Keratinocyte (primary cell): ENCODE results near the gene LDLRAD2. TPM values are rescaled to one million over a fixed set of nuclear protein-coding genes. Genes with fewer than 3 reads are reported as not detected.

Experiments used
- DNase-seq: peaks from one replicate; pipeline ENCODE4 v3.0.0-alpha.2; 2011; ENCODE audit warnings: low read depth, missing footprints, low spot score
- FAIRE-seq: peaks from 2 replicates; lab custom pipeline; 2011; peaks lifted over from hg19 to GRCh38; lab: Jason Lieb, UNC
- H2AFZ ChIP-seq: 2 replicates; pipeline ENCODE4 v1.6.0; 2012; ENCODE audit warnings: low read length, control low read depth, inconsistent platforms; ENCODE audit not compliant: control insufficient read depth
- H3K27ac ChIP-seq: 2 replicates; pipeline ENCODE4 v1.5.1; 2011; ENCODE audit warnings: low read length; ENCODE audit not compliant: control insufficient read depth, insufficient read depth
- H3K27me3 ChIP-seq: 3 replicates; pipeline ENCODE4 v1.6.0; 2011; ENCODE audit warnings: low read length; ENCODE audit not compliant: control insufficient read depth, insufficient read depth; ENCODE audit errors: extremely low read depth
- H3K36me3 ChIP-seq, 2 experiments: 2 replicates in 1 of 2; 3 replicates in 1 of 2; pipeline ENCODE4 v1.5.1; 2011; ENCODE audit warnings: low read length in 2 of 2, mild to moderate bottlenecking in 1 of 2; ENCODE audit not compliant: control insufficient read depth in 2 of 2, insufficient read depth in 2 of 2; ENCODE audit errors: extremely low read depth in 1 of 2
- H3K4me1 ChIP-seq: 3 replicates; pipeline ENCODE4 v1.5.1; 2011; ENCODE audit warnings: low read length; ENCODE audit not compliant: control insufficient read depth, insufficient read depth; ENCODE audit errors: extremely low read depth
- H3K4me2 ChIP-seq: 3 replicates; pipeline ENCODE4 v1.6.0; 2011; ENCODE audit warnings: low read depth, low read length; ENCODE audit not compliant: control insufficient read depth, insufficient read depth; ENCODE audit errors: extremely low read depth
- H3K4me3 ChIP-seq, 3 experiments: fragments of 200-600 bp in 1 of 3; sonication (generic) in 1 of 3; 2 replicates in 2 of 3; 3 replicates in 1 of 3; pipeline ENCODE4 v1.5.1; 2011 to 2016; ENCODE audit warnings: low read length in 3 of 3, mild to moderate bottlenecking in 3 of 3, control low read depth in 2 of 3, inconsistent platforms in 1 of 3, low read depth in 1 of 3, mixed read lengths in 1 of 3, mixed run types in 1 of 3, moderate library complexity in 1 of 3; ENCODE audit not compliant: control insufficient read depth in 2 of 3, insufficient read depth in 2 of 3; ENCODE audit errors: extremely low read depth in 1 of 3
- H3K79me2 ChIP-seq: 2 replicates; pipeline ENCODE4 v1.6.0; 2012; ENCODE audit warnings: low read length; ENCODE audit not compliant: control insufficient read depth, insufficient read depth
- H3K9ac ChIP-seq: 3 replicates; pipeline ENCODE4 v1.6.0; 2011; ENCODE audit warnings: low read length; ENCODE audit not compliant: control insufficient read depth, insufficient read depth; ENCODE audit errors: extremely low read depth
- H3K9me1 ChIP-seq: 3 replicates; pipeline ENCODE4 v1.6.0; 2011; ENCODE audit warnings: low read length; ENCODE audit not compliant: control insufficient read depth, insufficient read depth; ENCODE audit errors: extremely low read depth
- H3K9me3 ChIP-seq: 2 replicates; pipeline ENCODE4 v1.5.1; 2012; ENCODE audit warnings: low read depth, low read length; ENCODE audit not compliant: control insufficient read depth
- H4K20me1 ChIP-seq: 3 replicates; pipeline ENCODE4 v1.6.0; 2011; ENCODE audit warnings: low read length; ENCODE audit not compliant: control insufficient read depth, insufficient read depth; ENCODE audit errors: extremely low read depth
- EZH2 ChIP-seq: IDR thresholded peaks from one replicate; pipeline ENCODE4 v1.6.1; 2012; ENCODE audit warnings: inconsistent platforms, mild to moderate bottlenecking, low read length, moderate library complexity
- dilution Hi-C: fragments of 300-500 bp; cut with MboI; formaldehyde crosslinking; loops from one replicate; pipeline ENCODE4 v1.7.0; 2020; ENCODE audit warnings: low sequenced_read_pairs; ENCODE audit not compliant: extremely low pct_ligation_motif_present
- polyA plus RNA-seq, 5 experiments: library from polyadenylated mRNA; depleted of rRNA in 3 of 5; stranded (reverse) in 3 of 5; stranded (forward) in 1 of 5; unstranded in 1 of 5; fragments of >200 nt; gene quantifications; 1 replicate in 1 of 5; 2 replicates in 3 of 5; 3 replicates in 1 of 5; pipeline versions ENCODE4 v1.2.1 to v1.2.3, GENCODE V29; 2011 to 2012; ENCODE audit warnings: missing spikeins in 2 of 5, low read depth in 1 of 5, low replicate concordance in 1 of 5
- TF ChIP-seq, protein P1 (sequence below), 3 experiments: IDR thresholded peaks in 1 of 3; conservative IDR thresholded peaks in 1 of 3; optimal IDR thresholded peaks in 1 of 3; 2 replicates in 2 of 3; 3 replicates in 1 of 3; pipeline versions ENCODE3 to v1.5.1; 2011; ENCODE audit warnings: low read length in 3 of 3, mild to moderate bottlenecking in 3 of 3, moderate library complexity in 2 of 3, control low read depth in 1 of 3, inconsistent platforms in 1 of 3; ENCODE audit not compliant: insufficient read depth in 2 of 3; ENCODE audit errors: extremely low read depth in 1 of 3

Gene LDLRAD2
- polyA plus RNA-seq, 1 donor (not counting 4 experiments of a cell fraction or from before 2014, with no cell fraction given) = 0.07 TPM

GRCh38 chr1:21836010-21836409 is 23.9 kb downstream of the LDLRAD2 start:
- H3K4me3 ChIP-seq = no peak overlapping the region
- no peak overlapping the region for H3K27ac ChIP-seq
- dilution Hi-C loops = no loop called here
- DNase-seq (no peak), FAIRE-seq (no peak)
- H3K4me2 ChIP-seq = no peak overlapping the region
- no peaks in the 10 kb centered on the region for H3K4me1 ChIP-seq
- H3K36me3 ChIP-seq = peaks cover 47 to 57% of the 10 kb centered on the region in 2 experiments
- H3K79me2 ChIP-seq = no peaks in the 10 kb centered on the region
- H2AFZ ChIP-seq = no peak overlapping the region
- H3K9me3 ChIP-seq = peaks cover 5% of the 10 kb centered on the region
- no peak overlapping the region for H3K9ac ChIP-seq
- TF ChIP-seq EZH2 = no peak
- TF ChIP-seq, protein P1, sequence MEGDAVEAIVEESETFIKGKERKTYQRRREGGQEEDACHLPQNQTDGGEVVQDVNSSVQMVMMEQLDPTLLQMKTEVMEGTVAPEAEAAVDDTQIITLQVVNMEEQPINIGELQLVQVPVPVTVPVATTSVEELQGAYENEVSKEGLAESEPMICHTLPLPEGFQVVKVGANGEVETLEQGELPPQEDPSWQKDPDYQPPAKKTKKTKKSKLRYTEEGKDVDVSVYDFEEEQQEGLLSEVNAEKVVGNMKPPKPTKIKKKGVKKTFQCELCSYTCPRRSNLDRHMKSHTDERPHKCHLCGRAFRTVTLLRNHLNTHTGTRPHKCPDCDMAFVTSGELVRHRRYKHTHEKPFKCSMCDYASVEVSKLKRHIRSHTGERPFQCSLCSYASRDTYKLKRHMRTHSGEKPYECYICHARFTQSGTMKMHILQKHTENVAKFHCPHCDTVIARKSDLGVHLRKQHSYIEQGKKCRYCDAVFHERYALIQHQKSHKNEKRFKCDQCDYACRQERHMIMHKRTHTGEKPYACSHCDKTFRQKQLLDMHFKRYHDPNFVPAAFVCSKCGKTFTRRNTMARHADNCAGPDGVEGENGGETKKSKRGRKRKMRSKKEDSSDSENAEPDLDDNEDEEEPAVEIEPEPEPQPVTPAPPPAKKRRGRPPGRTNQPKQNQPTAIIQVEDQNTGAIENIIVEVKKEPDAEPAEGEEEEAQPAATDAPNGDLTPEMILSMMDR (optimal IDR thresholded peaks at IDR 0.05 in 1 of 3, IDR thresholded peaks at IDR 0.05 in 1 of 3, conservative IDR thresholded peaks at IDR 0.05 in 1 of 3; ENCODE audit: extremely low read depth in 1 of 3, insufficient read depth in 2 of 3, low read length in 3 of 3) = no peak
- H4K20me1 ChIP-seq = no peaks in the 10 kb centered on the region
- H3K9me1 ChIP-seq = no peaks in the 10 kb centered on the region
- H3K27me3 ChIP-seq = no peaks in the 10 kb centered on the region

- TF ChIP-seq, protein P1 (optimal IDR thresholded peaks at IDR 0.05 in 1 of 3, IDR thresholded peaks at IDR 0.05 in 1 of 3, conservative IDR thresholded peaks at IDR 0.05 in 1 of 3; ENCODE audit: extremely low read depth in 1 of 3, insufficient read depth in 2 of 3, low read length in 3 of 3) = no peak
- TF ChIP-seq EZH2 = no peak
- no peak overlapping the region for H3K27ac ChIP-seq
- H3K9me1 ChIP-seq = no peaks in the 10 kb centered on the region
- no peaks in the 10 kb centered on the region for H3K27me3 ChIP-seq
- H3K79me2 ChIP-seq = no peaks in the 10 kb centered on the region
- peaks cover 52 to 56% of the 10 kb centered on the region in 2 experiments for H3K36me3 ChIP-seq
- H3K4me2 ChIP-seq = no peak overlapping the region
- H3K4me3 ChIP-seq = no peak overlapping the region
- H2AFZ ChIP-seq = no peak overlapping the region
- no peaks in the 10 kb centered on the region for H3K4me1 ChIP-seq
- no peaks in the 10 kb centered on the region for H4K20me1 ChIP-seq
- dilution Hi-C loops = no loop called here
- no peak for FAIRE-seq
- H3K9ac ChIP-seq = no peak overlapping the region
- peaks cover 5% of the 10 kb centered on the region for H3K9me3 ChIP-seq
- no peak for DNase-seq
Measured at GRCh38 chr1:21836729-21837128, 24.7 kb downstream of the LDLRAD2 start.
